ENCODE data around the gene BATF. TPM values are rescaled to one million over a fixed set of nuclear protein-coding genes. Genes with fewer than 3 reads are reported as not detected.

The BATF gene
- total and polyA plus RNA-seq, 2 donors from 2014 or later, result 1.6 to 3.7 TPM

GRCh38 chr14:75484711-75485429 lies 37.4 kb upstream of the BATF start:
- Histone ChIP-seq H3K36me3 (ENCODE audit: control insufficient read depth in 2 of 3, insufficient read depth in 3 of 3, low read length in 3 of 3) (no peaks in the 10 kb centered on the region), H3K9ac (ENCODE audit: low read length in 3 of 3) (no peak overlapping the region), H3K27ac (ENCODE audit: low read depth in 2 of 2, low read length in 2 of 2) (no peak overlapping the region), H3K4me3 (ENCODE audit: low read length in 3 of 3) (no peak overlapping the region), H3K4me1 (ENCODE audit: control insufficient read depth in 2 of 3, insufficient read depth in 2 of 3, low read depth in 1 of 3, low read length in 3 of 3) (peaks cover 0 to 6% (median 0%) of the 10 kb centered on the region in 3 donors), H3K27me3 (ENCODE audit: control insufficient read depth, insufficient read depth, low read length) (no peaks in the 10 kb centered on the region), H3K9me3 (ENCODE audit: control insufficient read depth in 2 of 3, insufficient read depth in 1 of 3, low read length in 3 of 3) (no peaks in the 10 kb centered on the region)
- FAIRE-seq, result no peak
- no peak for DNase-seq
- intact Hi-C loops (cut with DNase I), result loop anchor here (10.0 kb wide), 1 partner anchor 350 kb away; no protein-coding TSS in a partner anchor
- no peak for TF ChIP-seq CTCF (IDR thresholded peaks at IDR 0.05; ENCODE audit: borderline replicate concordance, extremely low read depth, insufficient read depth)

GRCh38 chr14:75486318-75486717 lies 36.0 kb upstream of the BATF start:
- Histone ChIP-seq H3K27ac (ENCODE audit: low read depth in 2 of 2, low read length in 2 of 2) (no peak overlapping the region), H3K27me3 (ENCODE audit: control insufficient read depth, insufficient read depth, low read length) (no peaks in the 10 kb centered on the region), H3K9ac (ENCODE audit: low read length in 3 of 3) (no peak overlapping the region), H3K4me3 (ENCODE audit: low read length in 3 of 3) (no peak overlapping the region), H3K4me1 (ENCODE audit: control insufficient read depth in 2 of 3, insufficient read depth in 2 of 3, low read depth in 1 of 3, low read length in 3 of 3) (peaks cover 0 to 6% (median 0%) of the 10 kb centered on the region in 3 donors), H3K36me3 (ENCODE audit: control insufficient read depth in 2 of 3, insufficient read depth in 3 of 3, low read length in 3 of 3) (no peaks in the 10 kb centered on the region), H3K9me3 (ENCODE audit: control insufficient read depth in 2 of 3, insufficient read depth in 1 of 3, low read length in 3 of 3) (no peaks in the 10 kb centered on the region)
- TF ChIP-seq CTCF (IDR thresholded peaks at IDR 0.05; ENCODE audit: borderline replicate concordance, extremely low read depth, insufficient read depth), result no peak
- DNase-seq (no peak), FAIRE-seq (no peak)
- intact Hi-C loops (cut with DNase I), result loop anchor here (10.0 kb wide), 1 partner anchor 352 kb away; no protein-coding TSS in a partner anchor

GRCh38 chr14:75487155-75487671 lies 35.1 kb upstream of the BATF start:
- TF ChIP-seq CTCF (IDR thresholded peaks at IDR 0.05; ENCODE audit: borderline replicate concordance, extremely low read depth, insufficient read depth), result no peak
- Histone ChIP-seq H3K36me3 (ENCODE audit: control insufficient read depth in 2 of 3, insufficient read depth in 3 of 3, low read length in 3 of 3) (no peaks in the 10 kb centered on the region), H3K4me1 (ENCODE audit: control insufficient read depth in 2 of 3, insufficient read depth in 2 of 3, low read depth in 1 of 3, low read length in 3 of 3) (peaks cover 0 to 6% (median 0%) of the 10 kb centered on the region in 3 donors), H3K9ac (ENCODE audit: low read length in 3 of 3) (no peak overlapping the region), H3K9me3 (ENCODE audit: control insufficient read depth in 2 of 3, insufficient read depth in 1 of 3, low read length in 3 of 3) (no peaks in the 10 kb centered on the region), H3K27me3 (ENCODE audit: control insufficient read depth, insufficient read depth, low read length) (no peaks in the 10 kb centered on the region), H3K4me3 (ENCODE audit: low read length in 3 of 3) (no peak overlapping the region), H3K27ac (ENCODE audit: low read depth in 2 of 2, low read length in 2 of 2) (no peak overlapping the region)
- no peak for FAIRE-seq
- no peak for DNase-seq
- intact Hi-C loops (cut with DNase I), result loop anchor here (10.0 kb wide), 1 partner anchor 352 kb away; no protein-coding TSS in a partner anchor

Measured in kidney (tissue), 14 donors.